ENCODE results near the gene CMSS1. TPM values are rescaled to one million over a fixed set of nuclear protein-coding genes. Genes with fewer than 3 reads are reported as not detected.

Gene CMSS1
- polyA plus RNA-seq, 1 of the 3 experiments (the other 2 are of a cell fraction): 9.1 TPM

- no peak for TF ChIP-seq REST (IDR thresholded peaks at IDR 0.05; ENCODE audit: low read depth, low read length)
Observed at GRCh38 chr3:99919694-99920093, 102.0 kb downstream of the CMSS1 start (continued).

- DNase-seq: no peak
- Histone ChIP-seq H3K79me2 (ENCODE audit: insufficient read depth) (no peaks in the 10 kb centered on the region), H3F3A (replicated peaks; ENCODE audit: insufficient read depth) (peaks cover 5% of the 10 kb centered on the region), H3K27ac (ENCODE audit: low read depth in 2 of 2, low read length in 1 of 2) (peak overlapping the region in 1 of 2 experiments; percentile 65; a peak in 1 of 4 replicates), H3K4me1 (ENCODE audit: control insufficient read depth in 1 of 2, insufficient read depth in 2 of 2, low read depth in 1 of 2, low read length in 1 of 2) (peaks cover 9 to 14% of the 10 kb centered on the region in 2 experiments; a peak in 3 of 4 replicates), H3K4me3 (ENCODE audit: low read depth in 2 of 2, low read length in 1 of 2) (no peak overlapping the region), H3K9me3 (no peaks in the 10 kb centered on the region), H3K9me2 (no peaks in the 10 kb centered on the region), H2AFZ (ENCODE audit: low read depth) (no peak overlapping the region), H3K36me3 (replicated peaks in 1 of 2; ENCODE audit: control insufficient read depth in 1 of 2, insufficient read depth in 2 of 2, low read length in 1 of 2) (no peaks in the 10 kb centered on the region), H3K27me3 (ENCODE audit: insufficient read depth) (no peaks in the 10 kb centered on the region), H4K20me1 (ENCODE audit: insufficient read depth) (no peaks in the 10 kb centered on the region), H3K4me2 (no peak overlapping the region), H3K9ac (no peak overlapping the region)
- 89% methylated on average over 10 of the region's 10 CpGs for WGBS (ENCODE audit: low lambda C conversion rate)
- ChIA-PET CTCF (interaction anchor here (1.0 kb wide), 1 partner anchor 26 kb away, joined by 3 read pairs; no protein-coding TSS in a partner anchor), POLR2A (no interaction called here)
- peak; percentile 72 for TF ChIP-seq NFIC (IDR thresholded peaks at IDR 0.05; ENCODE audit: borderline replicate concordance)
- no peak for TF ChIP-seq MAX (IDR thresholded peaks at IDR 0.05; ENCODE audit: low read depth)
- no peak for TF ChIP-seq YY1 (IDR thresholded peaks at IDR 0.05; ENCODE audit: low read depth)
- no peak for TF ChIP-seq TCF12 (IDR thresholded peaks at IDR 0.05)
- peak in 1 of 2 experiments; percentile 21; a peak in 1 of 4 replicates for TF ChIP-seq EP300 (IDR thresholded peaks at IDR 0.05; ENCODE audit: borderline replicate concordance in 1 of 2, low read depth in 1 of 2, low read length in 1 of 2)
- no peak for TF ChIP-seq POLR2AphosphoS5 (IDR thresholded peaks at IDR 0.05; ENCODE audit: low read depth, low read length)
- no peak for TF ChIP-seq RAD21 (IDR thresholded peaks at IDR 0.05; ENCODE audit: low read length)
- no peak for TF ChIP-seq CHD2 (IDR thresholded peaks at IDR 0.05; ENCODE audit: low read length, partially characterized antibody)
- TF ChIP-seq MXI1 (IDR thresholded peaks at IDR 0.05; ENCODE audit: low read depth, low read length): no peak
- no peak for TF ChIP-seq ELF1 (IDR thresholded peaks at IDR 0.05)
- TF ChIP-seq FOXJ3 (CRISPR knock-in tag; IDR thresholded peaks at IDR 0.05): no peak
- no peak for TF ChIP-seq TEAD4 (IDR thresholded peaks at IDR 0.05; ENCODE audit: borderline replicate concordance, insufficient read depth)
- no peak for TF ChIP-seq RFX5 (IDR thresholded peaks at IDR 0.05; ENCODE audit: low read length)
- TF ChIP-seq RXRA (IDR thresholded peaks at IDR 0.05; ENCODE audit: borderline replicate concordance, low read depth): no peak
- TF ChIP-seq EZH2phosphoT487 (IDR thresholded peaks at IDR 0.05; ENCODE audit: borderline replicate concordance, low read depth): no peak
- TF ChIP-seq TAF1 (IDR thresholded peaks at IDR 0.05; ENCODE audit: borderline replicate concordance, low read depth, low read length): no peak
Observed at GRCh38 chr3:99920481-99921376, 103.1 kb downstream of the CMSS1 start.

All from SK-N-SH (cell line).